Lower lobe of right lung (tissue), 2 donors: ENCODE measurements around the gene TSPAN4. TPM values are rescaled to one million over a fixed set of nuclear protein-coding genes. Genes with fewer than 3 reads are reported as not detected.

Source experiments
- ATAC-seq, 2 donors: fragments of 200-7000 bp; cut with Tn5 transposase; one replicate each; pipeline ENCODE4 v1.9.1; 2020 to 2022; ENCODE audit warnings: mild to moderate bottlenecking in 2 of 2, moderate library complexity in 2 of 2
- DNase-seq: peaks from one replicate; pipeline ENCODE4 v3.0.0-alpha.2; 2020
- H3K27ac ChIP-seq: fragments of 200-600 bp; one replicate; pipeline ENCODE4 v1.8.0; 2022
- H3K27me3 ChIP-seq: fragments of 200-600 bp; one replicate; pipeline ENCODE4 v1.8.0; 2022; ENCODE audit warnings: low read depth
- H3K36me3 ChIP-seq: fragments of 200-600 bp; one replicate; pipeline ENCODE4 v1.8.0; 2022; ENCODE audit warnings: mild to moderate bottlenecking
- H3K4me1 ChIP-seq: fragments of 200-600 bp; one replicate; pipeline ENCODE4 v1.8.0; 2022
- H3K4me3 ChIP-seq: fragments of 200-600 bp; one replicate; pipeline ENCODE4 v1.8.0; 2022; ENCODE audit warnings: mild to moderate bottlenecking
- H3K9me3 ChIP-seq: fragments of 200-600 bp; one replicate; pipeline ENCODE4 v1.8.0; 2022
- intact Hi-C: fragments of 100-400 bp; cut with DNase I; formaldehyde crosslinking; loops from one replicate; pipeline ENCODE4 v1.11.0; 2022
- total RNA-seq: library from RNA; stranded (reverse); fragmentation: NEBNext Ultra II Directional; extraction: Animal tissue kit (Norgen Biotek cat#: 25700); gene quantifications from one replicate; pipeline ENCODE4 v1.2.1, GENCODE V29; 2021
- TF ChIP-seq, protein P1 (sequence below): fragments of 200-600 bp; IDR thresholded peaks from one replicate; pipeline ENCODE4 v1.8.0; 2022; ENCODE audit warnings: antibody characterized with exemption, mild to moderate bottlenecking
- donor health status: DM: no; HTN: yes; CAD: no; lungs with severe emphysema.

The TSPAN4 gene
- total RNA-seq, 1 donor from 2014 or later, result 140 TPM

DNA sequence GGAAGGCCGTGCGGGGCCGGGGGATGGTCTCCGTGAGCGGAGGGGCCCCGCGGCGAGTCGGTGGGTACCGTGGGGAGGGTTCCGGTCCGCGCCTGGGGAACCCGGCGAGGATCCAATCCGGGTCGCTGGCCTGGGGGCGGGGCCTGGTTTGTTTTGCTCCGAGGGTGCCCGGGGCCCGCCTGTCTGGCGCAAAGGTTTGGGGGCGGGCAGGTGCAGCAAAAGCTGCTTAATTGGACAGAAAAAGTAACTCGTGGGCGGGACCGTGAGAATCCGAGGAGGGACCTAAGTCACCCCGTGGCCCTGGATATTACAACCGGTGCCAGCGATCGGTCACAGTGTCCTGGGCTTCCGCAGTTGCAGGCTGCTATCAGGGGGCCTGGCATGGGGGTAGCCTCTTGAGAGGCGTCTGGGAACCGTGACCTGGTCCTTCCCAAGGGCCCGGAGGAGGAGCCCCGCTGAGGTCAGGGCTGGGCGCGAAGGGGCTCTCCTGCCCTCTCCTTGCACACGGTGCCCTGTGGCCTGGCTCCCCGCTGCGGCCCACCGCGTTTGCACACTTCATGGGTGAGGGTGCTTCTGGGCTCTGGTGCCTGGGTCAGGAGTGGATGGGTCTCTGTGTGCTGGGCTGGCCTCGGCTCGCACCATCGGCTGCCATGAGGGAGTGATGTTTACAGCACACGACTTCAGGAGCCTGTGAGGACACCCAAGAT, 22.6 kb upstream of the TSPAN4 start:
- Histone ChIP-seq H3K36me3 (peaks cover 36% of the 10 kb centered on the region), H3K9me3 (no peaks in the 10 kb centered on the region), H3K27me3 (no peaks in the 10 kb centered on the region), H3K27ac (peak overlapping the region; percentile 95), H3K4me3 (peak overlapping the region; percentile 68), H3K4me1 (peaks cover 32% of the 10 kb centered on the region)
- DNase-seq, result peak; percentile 97
- intact Hi-C loops, result no loop called here
- TF ChIP-seq, protein P1, sequence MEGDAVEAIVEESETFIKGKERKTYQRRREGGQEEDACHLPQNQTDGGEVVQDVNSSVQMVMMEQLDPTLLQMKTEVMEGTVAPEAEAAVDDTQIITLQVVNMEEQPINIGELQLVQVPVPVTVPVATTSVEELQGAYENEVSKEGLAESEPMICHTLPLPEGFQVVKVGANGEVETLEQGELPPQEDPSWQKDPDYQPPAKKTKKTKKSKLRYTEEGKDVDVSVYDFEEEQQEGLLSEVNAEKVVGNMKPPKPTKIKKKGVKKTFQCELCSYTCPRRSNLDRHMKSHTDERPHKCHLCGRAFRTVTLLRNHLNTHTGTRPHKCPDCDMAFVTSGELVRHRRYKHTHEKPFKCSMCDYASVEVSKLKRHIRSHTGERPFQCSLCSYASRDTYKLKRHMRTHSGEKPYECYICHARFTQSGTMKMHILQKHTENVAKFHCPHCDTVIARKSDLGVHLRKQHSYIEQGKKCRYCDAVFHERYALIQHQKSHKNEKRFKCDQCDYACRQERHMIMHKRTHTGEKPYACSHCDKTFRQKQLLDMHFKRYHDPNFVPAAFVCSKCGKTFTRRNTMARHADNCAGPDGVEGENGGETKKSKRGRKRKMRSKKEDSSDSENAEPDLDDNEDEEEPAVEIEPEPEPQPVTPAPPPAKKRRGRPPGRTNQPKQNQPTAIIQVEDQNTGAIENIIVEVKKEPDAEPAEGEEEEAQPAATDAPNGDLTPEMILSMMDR, result no peak
- peak; percentile 79 to 83 for ATAC-seq

GRCh38 chr11:820655-821511, 21.8 kb upstream of the TSPAN4 start:
- peak; percentile 64 to 67 for ATAC-seq
- TF ChIP-seq, protein P1, result no peak
- Histone ChIP-seq H3K27ac (peak overlapping the region; percentile 95), H3K9me3 (no peaks in the 10 kb centered on the region), H3K4me3 (peak overlapping the region; percentile 68), H3K4me1 (peaks cover 38% of the 10 kb centered on the region), H3K36me3 (peaks cover 42% of the 10 kb centered on the region), H3K27me3 (no peaks in the 10 kb centered on the region)
- peak; percentile 88 for DNase-seq
- intact Hi-C loops, result no loop called here

DNA sequence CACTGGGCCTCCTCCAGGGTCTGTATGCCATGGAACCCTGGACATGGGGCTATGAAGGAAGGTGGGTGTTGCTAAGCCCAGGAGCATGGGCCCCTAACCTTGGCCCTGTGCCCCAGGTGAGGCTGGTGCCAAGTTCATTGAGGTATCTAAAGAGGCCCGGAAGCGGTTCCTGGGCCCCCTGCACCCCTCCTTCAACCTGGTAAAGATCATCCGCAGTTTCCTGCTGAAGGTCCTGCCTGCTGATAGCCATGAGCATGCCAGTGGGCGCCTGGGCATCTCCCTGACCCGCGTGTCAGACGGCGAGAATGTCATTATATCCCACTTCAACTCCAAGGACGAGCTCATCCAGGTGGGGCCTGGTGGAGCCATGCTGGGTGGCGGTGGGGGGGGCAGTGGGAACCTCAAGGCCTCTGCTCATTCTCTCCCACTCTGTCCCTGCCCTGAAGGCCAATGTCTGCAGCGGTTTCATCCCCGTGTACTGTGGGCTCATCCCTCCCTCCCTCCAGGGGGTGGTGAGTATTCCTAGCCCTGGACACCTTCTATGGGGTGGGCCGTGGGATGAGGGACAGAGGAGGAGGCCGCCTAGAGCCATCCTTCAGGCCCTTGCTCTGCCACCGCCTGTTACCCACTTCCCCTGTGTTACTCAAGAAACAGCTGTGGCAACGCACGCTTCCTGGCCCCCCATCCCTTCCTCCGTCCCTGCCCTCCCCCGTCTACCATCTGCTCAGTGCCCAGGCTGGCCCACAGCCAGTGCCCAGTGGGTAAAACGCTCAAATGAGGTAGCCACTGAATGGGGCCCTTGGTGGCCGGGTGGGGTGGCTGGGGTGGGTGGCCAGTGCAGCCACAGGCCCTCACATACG, 20.9 kb upstream of the TSPAN4 start:
- peak overlapping the region; percentile 95 for H3K27ac ChIP-seq
- peaks cover 42% of the 10 kb centered on the region for H3K36me3 ChIP-seq
- no peaks in the 10 kb centered on the region for H3K27me3 ChIP-seq
- DNase-seq (peak; percentile 85), ATAC-seq (peak in 1 of 2 donors; percentile 1)
- H3K4me1 ChIP-seq, result peaks cover 46% of the 10 kb centered on the region
- H3K4me3 ChIP-seq, result peak overlapping the region; percentile 68
- TF ChIP-seq, protein P1, result no peak
- intact Hi-C loops, result no loop called here
- no peaks in the 10 kb centered on the region for H3K9me3 ChIP-seq

GRCh38 chr11:823441-824291, 19.0 kb upstream of the TSPAN4 start:
- DNase-seq (no peak), ATAC-seq (no peak)
- Histone ChIP-seq H3K4me3 (no peak overlapping the region), H3K27me3 (no peaks in the 10 kb centered on the region), H3K36me3 (peaks cover 42% of the 10 kb centered on the region), H3K4me1 (peaks cover 61% of the 10 kb centered on the region), H3K27ac (no peak overlapping the region), H3K9me3 (no peaks in the 10 kb centered on the region)
- TF ChIP-seq, protein P1, result no peak
- intact Hi-C loops, result no loop called here
